ENCODE results near the gene PCARE.

Gene PCARE

DNA sequence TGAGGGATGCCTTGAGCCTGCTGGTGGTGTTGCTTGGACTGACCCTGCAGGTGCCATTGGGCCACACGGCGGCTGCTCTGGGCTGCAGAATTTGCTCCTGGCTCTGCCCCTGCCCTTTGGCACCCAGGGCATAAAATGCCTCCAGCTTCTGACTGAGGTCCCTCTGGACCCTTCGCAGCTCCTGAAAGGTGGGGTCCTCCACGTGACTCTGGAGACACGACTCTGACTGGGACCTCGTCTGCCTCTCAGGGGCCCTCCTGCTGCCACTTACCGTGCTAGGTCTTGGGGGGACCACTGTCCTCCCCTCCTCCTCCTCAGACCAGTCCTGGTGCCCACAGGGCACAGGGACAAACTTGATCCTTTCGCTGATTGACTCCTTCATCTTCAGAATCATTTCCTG, 2.1 kb downstream of the PCARE start:
- Histone ChIP-seq H4K20me1 (ENCODE audit: insufficient read depth, low read length) (no peaks in the 10 kb centered on the region), H3K9me3 (ENCODE audit: low read length) (no peaks in the 10 kb centered on the region), H3K27ac (ENCODE audit: low read depth, low read length, poor library complexity, severe bottlenecking) (no peak overlapping the region), H2AFZ (ENCODE audit: low read length) (no peak overlapping the region), H3K4me3 (ENCODE audit: low read depth, low read length, poor library complexity, severe bottlenecking) (no peak overlapping the region), H3K9me2 (ENCODE audit: low read depth, low read length) (no peaks in the 10 kb centered on the region), H3F3A (ENCODE audit: insufficient read depth, low read length) (no peaks in the 10 kb centered on the region), H3K9ac (ENCODE audit: low read length) (no peak overlapping the region), H3K4me2 (ENCODE audit: low read length) (no peak overlapping the region), H3K79me2 (ENCODE audit: insufficient read depth, low read length) (no peaks in the 10 kb centered on the region), H3K4me1 (ENCODE audit: insufficient read depth, low read length, severe bottlenecking) (no peaks in the 10 kb centered on the region), H3K36me3 (ENCODE audit: insufficient read depth, low read length) (no peaks in the 10 kb centered on the region), H3K27me3 (ENCODE audit: insufficient read depth, low read length) (no peaks in the 10 kb centered on the region)
- TF ChIP-seq CTCF (IDR thresholded peaks at IDR 0.05; ENCODE audit: low read length) (no peak), EZH2 (IDR thresholded peaks at IDR 0.05; ENCODE audit: borderline replicate concordance, low read length) (no peak)

- H3K36me3 ChIP-seq (ENCODE audit: insufficient read depth, low read length), result no peaks in the 10 kb centered on the region
- H3K27ac ChIP-seq (ENCODE audit: low read depth, low read length, poor library complexity, severe bottlenecking), result no peak overlapping the region
- no peaks in the 10 kb centered on the region for H3K79me2 ChIP-seq (ENCODE audit: insufficient read depth, low read length)
- H2AFZ ChIP-seq (ENCODE audit: low read length), result no peak overlapping the region
- no peaks in the 10 kb centered on the region for H3K27me3 ChIP-seq (ENCODE audit: insufficient read depth, low read length)
- H3F3A ChIP-seq (ENCODE audit: insufficient read depth, low read length), result no peaks in the 10 kb centered on the region
- H3K9ac ChIP-seq (ENCODE audit: low read length), result no peak overlapping the region
- TF ChIP-seq CTCF (IDR thresholded peaks at IDR 0.05; ENCODE audit: low read length) (no peak), EZH2 (IDR thresholded peaks at IDR 0.05; ENCODE audit: borderline replicate concordance, low read length) (no peak)
- H3K4me3 ChIP-seq (ENCODE audit: low read depth, low read length, poor library complexity, severe bottlenecking), result no peak overlapping the region
- H4K20me1 ChIP-seq (ENCODE audit: insufficient read depth, low read length), result no peaks in the 10 kb centered on the region
- no peak overlapping the region for H3K4me2 ChIP-seq (ENCODE audit: low read length)
- H3K4me1 ChIP-seq (ENCODE audit: insufficient read depth, low read length, severe bottlenecking), result no peaks in the 10 kb centered on the region
- no peaks in the 10 kb centered on the region for H3K9me3 ChIP-seq (ENCODE audit: low read length)
- H3K9me2 ChIP-seq (ENCODE audit: low read depth, low read length), result no peaks in the 10 kb centered on the region
Observed at GRCh38 chr2:29071032-29071975, 3.0 kb downstream of the PCARE start.

- H3K36me3 ChIP-seq (ENCODE audit: insufficient read depth, low read length), result no peaks in the 10 kb centered on the region
- H3K9me2 ChIP-seq (ENCODE audit: low read depth, low read length), result no peaks in the 10 kb centered on the region
- no peak overlapping the region for H3K4me3 ChIP-seq (ENCODE audit: low read depth, low read length, poor library complexity, severe bottlenecking)
- H3F3A ChIP-seq (ENCODE audit: insufficient read depth, low read length), result no peaks in the 10 kb centered on the region
- H3K27me3 ChIP-seq (ENCODE audit: insufficient read depth, low read length), result no peaks in the 10 kb centered on the region
- no peaks in the 10 kb centered on the region for H4K20me1 ChIP-seq (ENCODE audit: insufficient read depth, low read length)
- no peak overlapping the region for H3K9ac ChIP-seq (ENCODE audit: low read length)
- no peak overlapping the region for H3K27ac ChIP-seq (ENCODE audit: low read depth, low read length, poor library complexity, severe bottlenecking)
- H3K4me2 ChIP-seq (ENCODE audit: low read length), result no peak overlapping the region
- no peaks in the 10 kb centered on the region for H3K79me2 ChIP-seq (ENCODE audit: insufficient read depth, low read length)
- TF ChIP-seq EZH2 (IDR thresholded peaks at IDR 0.05; ENCODE audit: borderline replicate concordance, low read length) (no peak), CTCF (IDR thresholded peaks at IDR 0.05; ENCODE audit: low read length) (no peak)
- H3K4me1 ChIP-seq (ENCODE audit: insufficient read depth, low read length, severe bottlenecking), result no peaks in the 10 kb centered on the region
- H2AFZ ChIP-seq (ENCODE audit: low read length), result no peak overlapping the region
- no peaks in the 10 kb centered on the region for H3K9me3 ChIP-seq (ENCODE audit: low read length)
Observed at GRCh38 chr2:29070526-29070925, 3.8 kb downstream of the PCARE start.
